Endodermal cell (in vitro differentiated cells): ENCODE data around the gene SLTM. TPM values are rescaled to one million over a fixed set of nuclear protein-coding genes. Genes with fewer than 3 reads are reported as not detected.
A peak's percentile ranks its signal among the peaks of the same experiment; 100 is the strongest.
"Not testable (repeated sequence)": the region's sequence is repeated elsewhere in the genome, so short reads cannot be mapped to it uniquely, and the experiment has no call there.

Source experiments
- DNase-seq: peaks from one replicate; pipeline ENCODE4 v3.0.0-alpha.2; 2017
- H3K27ac ChIP-seq: 2 replicates; pipeline ENCODE4 v1.5.1; 2013; ENCODE audit warnings: mild to moderate bottlenecking, low read depth, low read length, moderate library complexity
- H3K27me3 ChIP-seq: 2 replicates; pipeline ENCODE4 v1.6.1; 2013; ENCODE audit warnings: mild to moderate bottlenecking, low read length, moderate library complexity; ENCODE audit not compliant: insufficient read depth, control insufficient read depth, poor library complexity, severe bottlenecking
- H3K36me3 ChIP-seq: 2 replicates; pipeline ENCODE4 v1.7.0; 2013; ENCODE audit warnings: mild to moderate bottlenecking, low read length, moderate library complexity; ENCODE audit not compliant: control insufficient read depth, insufficient read depth
- H3K4me1 ChIP-seq: one replicate; pipeline ENCODE4 v1.7.0; 2013; ENCODE audit warnings: low read length; ENCODE audit not compliant: control insufficient read depth, insufficient read depth
- H3K4me3 ChIP-seq: 2 replicates; pipeline ENCODE4 v1.5.1; 2013; ENCODE audit warnings: mild to moderate bottlenecking, low read length, moderate library complexity
- H3K9ac ChIP-seq: 2 replicates; pipeline ENCODE4 v1.6.1; 2013; ENCODE audit warnings: mild to moderate bottlenecking, low read length, moderate library complexity; ENCODE audit not compliant: poor library complexity, severe bottlenecking; ENCODE audit errors: extremely low read depth
- H3K9me3 ChIP-seq: 2 replicates; pipeline ENCODE4 v1.6.1; 2013; ENCODE audit warnings: mild to moderate bottlenecking, low read length, moderate library complexity; ENCODE audit not compliant: control insufficient read depth
- H3K27ac Mint-ChIP-seq: 2 replicates; pipeline ENCODE4 v1.8.0; 2020; ENCODE audit warnings: mixed read lengths
- H3K27me3 Mint-ChIP-seq: 2 replicates; pipeline ENCODE4 v1.8.0; 2021; ENCODE audit warnings: mild to moderate bottlenecking, mixed read lengths; ENCODE audit not compliant: insufficient read depth
- H3K36me3 Mint-ChIP-seq: 2 replicates; pipeline ENCODE4 v1.8.0; 2020; ENCODE audit warnings: low read depth, mixed read lengths
- H3K4me1 Mint-ChIP-seq: 2 replicates; pipeline ENCODE4 v1.8.0; 2020; ENCODE audit warnings: mixed read lengths
- H3K4me3 Mint-ChIP-seq: 2 replicates; pipeline ENCODE4 v1.8.0; 2020; ENCODE audit warnings: mild to moderate bottlenecking, moderate library complexity, mixed read lengths
- H3K9me3 Mint-ChIP-seq: 2 replicates; pipeline ENCODE4 v1.8.0; 2020; ENCODE audit warnings: mild to moderate bottlenecking, mixed read lengths
- WGBS, 2 experiments: methylation state at CpG; one replicate each; pipeline versions ENCODE4 v1.1.5 to v1.1.7; 2013; ENCODE audit warnings: missing lambda C conversion rate in 2 of 2, mixed read lengths in 1 of 2; ENCODE audit not compliant: insufficient coverage in 1 of 2, insufficient read length in 1 of 2; 5-methylcytosine and 5-hydroxymethylcytosine counted together
- total RNA-seq, 2 donors: library from RNA; stranded (reverse); fragmentation: NEBNext Ultra II Directional in 1 of 2; extraction: Animal tissue kit (Norgen Biotek cat#: 25700) in 1 of 2; gene quantifications; 2 replicates in 1 of 2; 3 replicates in 1 of 2; pipeline ENCODE4 v1.2.1, GENCODE V29; 2021
- TF ChIP-seq, protein P1 (sequence below): fragments of 200-600 bp; sonication (generic); conservative IDR thresholded peaks from 2 replicates; pipeline ENCODE4 v1.5.0; 2021; ENCODE audit warnings: antibody characterized with exemption, mild to moderate bottlenecking

SLTM gene
- total RNA-seq, 2 donors from 2014 or later: 77.1 to 96.8 TPM

- no peak overlapping the region for H3K27ac ChIP-seq
- Mint-ChIP-seq H3K4me3 (no peak overlapping the region), H3K36me3 (peaks cover 28% of the 10 kb centered on the region), H3K9me3 (no peaks in the 10 kb centered on the region), H3K27ac (no peak overlapping the region), H3K27me3 (no peaks in the 10 kb centered on the region), H3K4me1 (no peaks in the 10 kb centered on the region)
- 99 to 100% methylated on average over 4 of the region's 4 CpGs for WGBS, 2 experiments
- no peak for DNase-seq
- no peaks in the 10 kb centered on the region for H3K9me3 ChIP-seq
- peaks cover 34% of the 10 kb centered on the region for H3K36me3 ChIP-seq
- no peaks in the 10 kb centered on the region for H3K4me1 ChIP-seq
- H3K27me3 ChIP-seq: no peaks in the 10 kb centered on the region
- TF ChIP-seq, protein P1, sequence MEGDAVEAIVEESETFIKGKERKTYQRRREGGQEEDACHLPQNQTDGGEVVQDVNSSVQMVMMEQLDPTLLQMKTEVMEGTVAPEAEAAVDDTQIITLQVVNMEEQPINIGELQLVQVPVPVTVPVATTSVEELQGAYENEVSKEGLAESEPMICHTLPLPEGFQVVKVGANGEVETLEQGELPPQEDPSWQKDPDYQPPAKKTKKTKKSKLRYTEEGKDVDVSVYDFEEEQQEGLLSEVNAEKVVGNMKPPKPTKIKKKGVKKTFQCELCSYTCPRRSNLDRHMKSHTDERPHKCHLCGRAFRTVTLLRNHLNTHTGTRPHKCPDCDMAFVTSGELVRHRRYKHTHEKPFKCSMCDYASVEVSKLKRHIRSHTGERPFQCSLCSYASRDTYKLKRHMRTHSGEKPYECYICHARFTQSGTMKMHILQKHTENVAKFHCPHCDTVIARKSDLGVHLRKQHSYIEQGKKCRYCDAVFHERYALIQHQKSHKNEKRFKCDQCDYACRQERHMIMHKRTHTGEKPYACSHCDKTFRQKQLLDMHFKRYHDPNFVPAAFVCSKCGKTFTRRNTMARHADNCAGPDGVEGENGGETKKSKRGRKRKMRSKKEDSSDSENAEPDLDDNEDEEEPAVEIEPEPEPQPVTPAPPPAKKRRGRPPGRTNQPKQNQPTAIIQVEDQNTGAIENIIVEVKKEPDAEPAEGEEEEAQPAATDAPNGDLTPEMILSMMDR: no peak
- H3K9ac ChIP-seq: no peak overlapping the region
- no peak overlapping the region for H3K4me3 ChIP-seq
Measured at GRCh38 chr15:58842713-58843396, 90.6 kb downstream of the SLTM start.

DNA sequence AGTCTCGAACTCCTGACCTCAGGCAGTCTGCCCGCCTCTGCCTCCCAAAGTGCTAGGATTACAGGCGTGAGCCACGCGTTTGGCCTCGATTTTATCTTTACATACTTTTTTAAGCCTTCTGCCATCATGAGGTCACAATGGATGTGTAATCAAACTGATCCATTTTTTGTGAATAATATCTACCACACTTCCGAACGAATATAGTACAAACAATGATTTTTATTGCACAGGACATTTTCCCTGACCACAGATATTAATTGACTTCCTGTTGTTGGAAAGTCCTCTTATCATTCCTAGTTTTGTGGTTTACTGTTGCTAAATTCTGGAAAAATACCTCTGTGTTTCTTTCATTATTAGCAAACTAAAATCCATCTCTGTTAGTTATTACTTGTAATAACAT, 93.4 kb downstream of the SLTM start:
- Mint-ChIP-seq H3K27ac (no peak overlapping the region), H3K9me3 (no peaks in the 10 kb centered on the region), H3K27me3 (no peaks in the 10 kb centered on the region), H3K36me3 (peaks cover 21% of the 10 kb centered on the region), H3K4me3 (no peak overlapping the region), H3K4me1 (peaks cover 2% of the 10 kb centered on the region)
- Histone ChIP-seq H3K27me3 (no peaks in the 10 kb centered on the region), H3K9ac (no peak overlapping the region), H3K4me3 (no peak overlapping the region), H3K27ac (no peak overlapping the region), H3K36me3 (peaks cover 18% of the 10 kb centered on the region), H3K4me1 (no peaks in the 10 kb centered on the region), H3K9me3 (no peaks in the 10 kb centered on the region)
- DNase-seq: no peak
- 96 to 97% methylated on average over 8 of the region's 8 CpGs for WGBS, 2 experiments
- TF ChIP-seq, protein P1: no peak

DNA sequence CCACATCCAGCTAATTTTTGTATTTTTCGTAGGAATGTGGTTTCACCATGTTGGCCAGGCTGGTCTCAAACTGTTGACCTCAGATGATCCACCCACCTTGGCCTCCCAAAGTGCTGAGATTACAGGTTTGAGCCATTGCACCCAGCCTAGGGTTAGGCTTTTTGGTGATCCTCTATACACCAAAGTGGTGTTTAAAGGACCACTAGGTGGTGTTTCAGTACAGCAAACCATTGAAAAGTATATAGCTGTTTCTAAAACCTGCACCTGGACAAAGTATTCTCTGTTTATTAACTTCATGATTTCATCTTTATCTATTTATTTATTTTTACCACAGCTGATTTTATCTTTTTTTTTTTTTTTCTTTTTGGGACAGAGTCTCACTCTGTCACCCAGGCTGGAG, 94.0 kb downstream of the SLTM start:
- Histone ChIP-seq H3K4me1 (peaks cover 2% of the 10 kb centered on the region), H3K9me3 (no peaks in the 10 kb centered on the region), H3K27me3 (no peaks in the 10 kb centered on the region), H3K9ac (no peak overlapping the region), H3K4me3 (no peak overlapping the region), H3K27ac (no peak overlapping the region), H3K36me3 (peaks cover 13% of the 10 kb centered on the region)
- TF ChIP-seq, protein P1: peak; percentile 75
- Mint-ChIP-seq H3K4me1 (peaks cover 5% of the 10 kb centered on the region), H3K36me3 (peaks cover 21% of the 10 kb centered on the region), H3K4me3 (no peak overlapping the region), H3K27ac (no peak overlapping the region), H3K27me3 (no peaks in the 10 kb centered on the region), H3K9me3 (no peaks in the 10 kb centered on the region)
- no peak for DNase-seq
- WGBS, 2 experiments: 89 to 100% methylated on average over 1 of the region's 1 CpG

DNA sequence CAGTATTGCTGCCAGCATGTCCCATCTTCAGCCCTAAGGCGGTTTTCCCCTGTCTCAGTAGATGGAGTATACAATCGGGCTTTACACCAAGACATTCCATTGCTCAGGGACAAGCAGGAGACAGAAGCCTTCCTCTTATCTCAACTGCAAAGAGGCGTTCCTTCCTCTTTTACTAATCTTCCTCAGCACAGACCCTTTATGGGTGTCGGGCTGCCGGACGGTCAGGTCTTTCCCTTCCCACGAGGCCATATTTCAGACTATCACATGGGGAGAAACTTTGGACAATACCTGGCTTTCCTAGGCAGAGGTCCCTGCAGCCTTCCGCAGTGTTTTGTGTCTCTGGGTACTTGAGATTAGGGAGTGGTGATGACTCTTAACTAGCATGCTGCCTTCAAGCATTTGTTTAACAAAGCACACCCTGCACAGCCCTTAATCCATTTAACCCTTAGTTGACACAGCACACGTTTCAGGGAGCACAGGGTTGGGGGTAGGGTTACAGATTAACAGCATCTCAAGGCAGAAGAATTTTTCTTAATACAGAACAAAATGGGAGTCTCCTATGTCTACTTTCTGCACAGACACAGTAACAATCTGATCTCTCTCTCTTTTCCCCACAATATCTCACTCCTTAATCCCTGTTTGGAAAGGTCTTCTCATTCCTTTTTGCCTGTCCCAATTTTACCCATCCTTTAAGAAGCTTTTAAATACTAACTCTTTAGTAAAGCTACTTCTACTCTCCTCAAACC, 99.6 kb downstream of the SLTM start:
- peak overlapping the region; percentile 38 for H3K9ac ChIP-seq
- peaks cover 11% of the 10 kb centered on the region for H3K4me1 ChIP-seq
- H3K27me3 ChIP-seq, H3K9me3 ChIP-seq, H3K27ac ChIP-seq, H3K27me3 Mint-ChIP-seq, H3K9me3 Mint-ChIP-seq: not testable (repeated sequence)
- Mint-ChIP-seq H3K36me3 (peaks cover 21% of the 10 kb centered on the region), H3K4me1 (peaks cover 22% of the 10 kb centered on the region), H3K4me3 (peak overlapping the region; percentile 60), H3K27ac (peak overlapping the region; percentile 99)
- WGBS, 2 experiments: 0 to 8% methylated on average over 1 to 9 of the region's 9 CpGs
- H3K4me3 ChIP-seq: peak overlapping the region; percentile 70
- peak; percentile 57 for DNase-seq
- H3K36me3 ChIP-seq: peaks cover 31% of the 10 kb centered on the region
